Measurements from ENCODE around the gene PPIF.

The PPIF gene

GRCh38 chr10:79346012-79346340 lies 1.3 kb upstream of the PPIF start:
- H3K9me3 ChIP-seq: no peaks in the 10 kb centered on the region
- peaks cover 25% of the 10 kb centered on the region for H3K36me3 ChIP-seq
- H3K4me3 ChIP-seq (ENCODE audit: low read depth in 1 of 2, low read length in 1 of 2): no peak overlapping the region
- peak overlapping the region; percentile 74 for H3K27ac ChIP-seq
- H3K4me1 ChIP-seq (ENCODE audit: control insufficient read depth in 1 of 2, insufficient read depth in 1 of 2, low read depth in 1 of 2, low read length in 1 of 2): peaks cover 53 to 60% of the 10 kb centered on the region in 2 experiments
- no peak for TF ChIP-seq CTCF (IDR thresholded peaks at IDR 0.05)
- no peaks in the 10 kb centered on the region for H3K27me3 ChIP-seq

- no peaks in the 10 kb centered on the region for H3K9me3 ChIP-seq
- H3K4me3 ChIP-seq (ENCODE audit: low read depth in 1 of 2, low read length in 1 of 2): peak overlapping the region; percentile 78 to 96
- peaks cover 31% of the 10 kb centered on the region for H3K36me3 ChIP-seq
- peak overlapping the region; percentile 100 for H3K27ac ChIP-seq
- H3K27me3 ChIP-seq: no peaks in the 10 kb centered on the region
- no peak for TF ChIP-seq CTCF (IDR thresholded peaks at IDR 0.05)
- peaks cover 54 to 64% of the 10 kb centered on the region in 2 experiments for H3K4me1 ChIP-seq (ENCODE audit: control insufficient read depth in 1 of 2, insufficient read depth in 1 of 2, low read depth in 1 of 2, low read length in 1 of 2)
Observed at GRCh38 chr10:79346388-79347225, 662 bp upstream of the PPIF start.

GRCh38 chr10:79347894-79348639 lies 798 bp downstream of the PPIF start:
- Histone ChIP-seq H3K36me3 (peaks cover 46% of the 10 kb centered on the region), H3K4me3 (ENCODE audit: low read depth in 1 of 2, low read length in 1 of 2) (peak overlapping the region; percentile 78 to 96), H3K4me1 (ENCODE audit: control insufficient read depth in 1 of 2, insufficient read depth in 1 of 2, low read depth in 1 of 2, low read length in 1 of 2) (peaks cover 68 to 79% of the 10 kb centered on the region in 2 experiments), H3K27ac (peak overlapping the region; percentile 100), H3K9me3 (no peaks in the 10 kb centered on the region), H3K27me3 (no peaks in the 10 kb centered on the region)
- peak; percentile 23 for TF ChIP-seq CTCF (IDR thresholded peaks at IDR 0.05)

- H3K36me3 ChIP-seq: peaks cover 51% of the 10 kb centered on the region
- peak overlapping the region; percentile 100 for H3K27ac ChIP-seq
- H3K4me3 ChIP-seq (ENCODE audit: low read depth in 1 of 2, low read length in 1 of 2): peak overlapping the region; percentile 78 to 96
- no peaks in the 10 kb centered on the region for H3K9me3 ChIP-seq
- TF ChIP-seq CTCF (IDR thresholded peaks at IDR 0.05): no peak
- H3K4me1 ChIP-seq (ENCODE audit: control insufficient read depth in 1 of 2, insufficient read depth in 1 of 2, low read depth in 1 of 2, low read length in 1 of 2): peaks cover 74 to 84% of the 10 kb centered on the region in 2 experiments
- H3K27me3 ChIP-seq: no peaks in the 10 kb centered on the region
Observed at GRCh38 chr10:79348640-79348988, 1.3 kb downstream of the PPIF start.

- H3K4me1 ChIP-seq (ENCODE audit: control insufficient read depth in 1 of 2, insufficient read depth in 1 of 2, low read depth in 1 of 2, low read length in 1 of 2): peaks cover 78 to 89% of the 10 kb centered on the region in 2 experiments
- H3K27ac ChIP-seq: peak overlapping the region; percentile 100
- TF ChIP-seq CTCF (IDR thresholded peaks at IDR 0.05): no peak
- no peaks in the 10 kb centered on the region for H3K9me3 ChIP-seq
- H3K27me3 ChIP-seq: no peaks in the 10 kb centered on the region
- H3K36me3 ChIP-seq: peaks cover 56% of the 10 kb centered on the region
- peak overlapping the region; percentile 78 to 96 for H3K4me3 ChIP-seq (ENCODE audit: low read depth in 1 of 2, low read length in 1 of 2)
Observed at GRCh38 chr10:79349072-79349491, 1.8 kb downstream of the PPIF start.

Data from neutrophil (primary cell).